Measurements from ENCODE around the gene PPP1CC.
A peak's percentile ranks its signal among the peaks of the same experiment; 100 is the strongest.

PPP1CC gene

DNA sequence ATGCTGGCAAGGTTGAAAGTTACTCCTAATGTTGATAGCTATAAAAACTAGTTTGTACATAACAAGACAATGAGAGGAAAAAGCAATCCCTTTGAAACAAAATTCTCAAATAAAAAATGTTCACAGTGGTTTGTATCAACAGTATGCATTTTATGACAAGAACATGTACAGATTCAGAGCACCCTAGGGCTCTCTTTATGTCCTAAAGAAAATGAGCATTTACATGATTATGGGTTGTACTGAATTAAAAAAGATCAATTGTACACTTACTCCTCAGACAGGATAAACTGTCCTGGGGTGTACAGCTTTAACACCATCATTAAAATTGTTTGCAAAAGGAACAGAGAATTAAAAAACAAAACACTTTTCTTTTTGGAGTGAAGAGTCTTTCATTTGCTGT, 22.2 kb downstream of the PPP1CC start:
- Histone ChIP-seq H3K36me3 (replicated peaks) (peaks cover 64% of the 10 kb centered on the region), H3K27ac (no peak overlapping the region), H3K27me3 (replicated peaks) (no peaks in the 10 kb centered on the region), H3K4me3 (ENCODE audit: low read depth, low read length) (no peak overlapping the region)
- TF ChIP-seq, protein P1, sequence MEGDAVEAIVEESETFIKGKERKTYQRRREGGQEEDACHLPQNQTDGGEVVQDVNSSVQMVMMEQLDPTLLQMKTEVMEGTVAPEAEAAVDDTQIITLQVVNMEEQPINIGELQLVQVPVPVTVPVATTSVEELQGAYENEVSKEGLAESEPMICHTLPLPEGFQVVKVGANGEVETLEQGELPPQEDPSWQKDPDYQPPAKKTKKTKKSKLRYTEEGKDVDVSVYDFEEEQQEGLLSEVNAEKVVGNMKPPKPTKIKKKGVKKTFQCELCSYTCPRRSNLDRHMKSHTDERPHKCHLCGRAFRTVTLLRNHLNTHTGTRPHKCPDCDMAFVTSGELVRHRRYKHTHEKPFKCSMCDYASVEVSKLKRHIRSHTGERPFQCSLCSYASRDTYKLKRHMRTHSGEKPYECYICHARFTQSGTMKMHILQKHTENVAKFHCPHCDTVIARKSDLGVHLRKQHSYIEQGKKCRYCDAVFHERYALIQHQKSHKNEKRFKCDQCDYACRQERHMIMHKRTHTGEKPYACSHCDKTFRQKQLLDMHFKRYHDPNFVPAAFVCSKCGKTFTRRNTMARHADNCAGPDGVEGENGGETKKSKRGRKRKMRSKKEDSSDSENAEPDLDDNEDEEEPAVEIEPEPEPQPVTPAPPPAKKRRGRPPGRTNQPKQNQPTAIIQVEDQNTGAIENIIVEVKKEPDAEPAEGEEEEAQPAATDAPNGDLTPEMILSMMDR (IDR thresholded peaks at IDR 0.05; ENCODE audit: low read depth, low read length, missing control alignments) = no peak
- in situ Hi-C loops (cut with HindIII; ENCODE audit: low pct_ligation_motif_present, low sequenced_read_pairs) = no loop called here
- DNase-seq = no peak

DNA sequence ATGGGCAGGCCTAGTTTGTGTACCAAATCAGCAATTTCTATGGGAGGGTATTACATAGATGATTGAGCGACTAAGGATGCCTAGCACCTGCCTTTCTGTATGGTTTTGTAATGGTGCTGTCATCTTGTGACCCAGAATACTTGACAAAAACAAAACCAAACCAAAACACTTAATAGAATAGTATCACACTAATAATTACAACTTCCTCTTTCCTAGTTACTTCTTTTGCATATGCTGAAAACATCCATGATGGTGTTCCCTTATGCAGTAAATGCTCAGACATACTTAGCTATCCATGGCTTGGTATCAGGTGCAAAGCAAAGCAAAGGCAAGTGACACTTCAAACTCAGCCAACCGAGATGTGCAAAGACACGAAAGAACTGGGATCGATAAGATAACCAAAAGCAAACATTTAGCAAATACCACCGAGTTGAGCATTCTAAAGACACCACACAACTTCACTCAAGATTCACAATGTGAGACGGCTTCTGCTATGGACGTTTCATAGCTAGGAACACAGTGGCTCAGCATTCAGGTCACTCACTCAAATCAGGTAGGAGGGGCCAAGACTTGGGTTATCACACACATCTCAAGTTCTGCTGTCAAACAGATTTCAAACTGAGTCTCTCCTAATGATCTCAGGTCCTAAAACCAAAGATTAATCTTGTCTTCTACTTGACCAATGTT, 24.3 kb downstream of the PPP1CC start:
- in situ Hi-C loops (cut with HindIII; ENCODE audit: low pct_ligation_motif_present, low sequenced_read_pairs) = no loop called here
- TF ChIP-seq, protein P1 (IDR thresholded peaks at IDR 0.05; ENCODE audit: low read depth, low read length, missing control alignments) = no peak
- H3K27me3 ChIP-seq (replicated peaks) = no peaks in the 10 kb centered on the region
- peaks cover 53% of the 10 kb centered on the region for H3K36me3 ChIP-seq (replicated peaks)
- no peak overlapping the region for H3K4me3 ChIP-seq (ENCODE audit: low read depth, low read length)
- H3K27ac ChIP-seq = no peak overlapping the region
- DNase-seq = no peak

DNA sequence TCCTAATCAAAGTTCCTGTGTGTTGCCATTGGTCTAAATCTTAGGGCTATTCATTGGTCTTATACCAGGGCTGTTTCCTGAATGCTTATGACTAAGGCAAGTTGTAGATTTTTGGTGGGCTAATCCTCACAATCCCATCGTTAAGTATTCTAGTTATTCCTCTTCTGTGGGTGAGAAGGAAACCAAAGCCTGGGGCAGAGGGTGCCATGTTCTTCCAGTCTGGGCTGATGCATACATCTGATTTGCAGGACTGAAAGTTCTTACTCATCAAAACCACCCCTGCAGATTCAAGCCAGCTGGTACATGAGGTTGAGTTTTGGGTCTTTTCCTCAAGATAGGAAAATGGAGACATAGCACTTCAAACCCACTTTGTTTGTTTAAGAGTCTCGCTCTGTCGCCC, 25.7 kb downstream of the PPP1CC start:
- in situ Hi-C loops (cut with HindIII; ENCODE audit: low pct_ligation_motif_present, low sequenced_read_pairs) = no loop called here

DNA sequence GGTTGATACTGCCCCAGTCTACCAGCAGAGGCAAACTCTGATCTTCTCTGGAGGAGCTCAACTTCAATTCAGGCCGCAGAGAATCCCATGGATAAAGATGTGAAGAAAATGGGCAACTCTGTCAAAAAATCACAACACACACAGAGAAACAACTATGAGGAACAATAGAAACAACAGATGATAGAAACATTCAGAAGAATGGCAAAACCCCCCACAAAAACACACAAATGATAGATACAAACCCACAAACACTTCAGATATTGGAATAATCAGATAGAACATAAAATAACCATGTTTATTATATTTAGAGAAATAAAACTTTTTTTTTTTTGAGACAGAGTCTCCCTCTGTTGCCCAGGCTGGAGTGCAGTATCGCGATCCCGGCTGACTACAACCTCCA, 33.8 kb downstream of the PPP1CC start:
- Histone ChIP-seq H3K4me3 (ENCODE audit: low read depth, low read length) (no peak overlapping the region), H3K27me3 (replicated peaks) (no peaks in the 10 kb centered on the region), H3K27ac (no peak overlapping the region), H3K36me3 (replicated peaks) (no peaks in the 10 kb centered on the region)
- in situ Hi-C loops (cut with HindIII; ENCODE audit: low pct_ligation_motif_present, low sequenced_read_pairs) = no loop called here
- TF ChIP-seq, protein P1 (IDR thresholded peaks at IDR 0.05; ENCODE audit: low read depth, low read length, missing control alignments) = peak; percentile 7
- DNase-seq = no peak

More for the DNA sequence above, 25.7 kb downstream of the PPP1CC start:
- Histone ChIP-seq H3K27me3 (replicated peaks) (no peaks in the 10 kb centered on the region), H3K4me3 (ENCODE audit: low read depth, low read length) (no peak overlapping the region), H3K27ac (no peak overlapping the region), H3K36me3 (replicated peaks) (peaks cover 46% of the 10 kb centered on the region)
- DNase-seq = no peak
- TF ChIP-seq, protein P1 (IDR thresholded peaks at IDR 0.05; ENCODE audit: low read depth, low read length, missing control alignments) = no peak

DNA sequence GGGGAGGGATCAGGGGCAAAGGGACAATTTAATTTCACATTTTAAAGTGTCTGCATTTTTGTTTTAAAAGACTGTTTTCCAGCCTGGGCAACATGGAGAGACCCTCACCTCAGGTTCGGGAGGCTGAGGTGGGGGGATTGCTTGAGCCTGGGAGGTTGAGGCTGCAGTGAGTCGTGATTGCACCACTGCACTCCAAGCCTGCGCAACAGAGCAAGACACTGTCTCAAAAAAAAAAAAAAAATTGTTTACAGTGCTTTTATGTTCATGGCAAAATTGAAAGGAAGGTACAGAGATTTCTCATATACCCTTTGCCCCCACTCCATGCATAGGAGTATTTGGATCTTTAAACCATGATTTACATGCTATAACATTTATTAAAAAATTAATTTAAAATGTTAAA, 37.4 kb downstream of the PPP1CC start:
- DNase-seq = no peak
- Histone ChIP-seq H3K4me3 (ENCODE audit: low read depth, low read length) (no peak overlapping the region), H3K27me3 (replicated peaks) (no peaks in the 10 kb centered on the region), H3K27ac (no peak overlapping the region), H3K36me3 (replicated peaks) (no peaks in the 10 kb centered on the region)
- in situ Hi-C loops (cut with HindIII; ENCODE audit: low pct_ligation_motif_present, low sequenced_read_pairs) = no loop called here
- TF ChIP-seq, protein P1 (IDR thresholded peaks at IDR 0.05; ENCODE audit: low read depth, low read length, missing control alignments) = no peak

DNA sequence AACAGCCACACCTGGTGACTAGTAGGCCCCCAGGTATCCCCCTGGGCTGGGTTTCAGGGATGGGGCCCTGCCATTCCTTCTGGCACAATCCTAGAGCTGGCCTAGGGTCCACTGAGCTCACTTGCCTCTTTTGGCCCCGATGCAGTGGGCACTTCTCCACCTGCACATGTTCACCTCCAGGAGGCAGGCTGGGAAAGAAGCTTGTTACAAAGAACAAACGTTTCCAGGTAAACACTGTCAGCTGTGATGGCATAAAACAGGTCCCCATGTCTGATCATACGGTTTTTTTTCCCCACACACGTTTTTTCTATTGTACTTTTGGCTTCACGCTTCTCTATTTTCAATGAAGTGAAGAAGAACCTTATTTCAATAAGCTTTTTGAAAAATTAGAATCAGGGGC, 37.9 kb downstream of the PPP1CC start:
- no peak overlapping the region for H3K4me3 ChIP-seq (ENCODE audit: low read depth, low read length)
- DNase-seq = no peak
- H3K27me3 ChIP-seq (replicated peaks) = no peaks in the 10 kb centered on the region
- H3K27ac ChIP-seq = no peak overlapping the region
- H3K36me3 ChIP-seq (replicated peaks) = no peaks in the 10 kb centered on the region
- in situ Hi-C loops (cut with HindIII; ENCODE audit: low pct_ligation_motif_present, low sequenced_read_pairs) = no loop called here
- TF ChIP-seq, protein P1 (IDR thresholded peaks at IDR 0.05; ENCODE audit: low read depth, low read length, missing control alignments) = peak; percentile 39
